Panc1 (cell line): ENCODE data around the gene FBXO4. TPM values are rescaled to one million over a fixed set of nuclear protein-coding genes. Genes with fewer than 3 reads are reported as not detected.

Source experiments
- ATAC-seq: fragments of 200-7000 bp; cut with Tn5 transposase; 2 replicates; pipeline ENCODE4 v1.9.1; 2020; ENCODE audit warnings: mild to moderate bottlenecking, moderate library complexity
- BruUV-seq: library from RNA; stranded (reverse); fragments of 400-500 nt; replicated peaks from 2 replicates; lab custom pipeline; 2021; lab: Mats Ljungman, UMichigan
- CTCF ChIA-PET: fragments of 300-600 bp; sonication (Branson Sonifier 250); formaldehyde crosslinking; loops from one replicate; lab custom pipeline; 2022; ENCODE audit warnings: antibody characterized with exemption; lab: Charles Lee
- POLR2A ChIA-PET: fragments of 300-600 bp; sonication (Branson Sonifier 250); formaldehyde crosslinking; loops from one replicate; lab custom pipeline; 2022; ENCODE audit warnings: antibody characterized with exemption; lab: Charles Lee
- DNase-seq: peaks from one replicate; pipeline ENCODE4 v3.0.0-alpha.2; 2010; ENCODE audit warnings: low read depth, low spot score
- H3K27ac ChIP-seq: 2 replicates; pipeline ENCODE4 v1.5.1; 2011; ENCODE audit warnings: mild to moderate bottlenecking, low read length, inconsistent platforms
- H3K27me3 ChIP-seq: fragments of 200-500 bp; sonication (Bioruptor generic); 2 replicates; pipeline ENCODE4 v1.6.0; 2014; ENCODE audit warnings: low read length, inconsistent platforms; ENCODE audit not compliant: control insufficient read depth, insufficient read depth
- H3K36me3 ChIP-seq: fragments of 200-500 bp; sonication (Bioruptor generic); 2 replicates; pipeline ENCODE4 v1.5.1; 2014; ENCODE audit warnings: inconsistent platforms, mild to moderate bottlenecking, low read length, moderate library complexity; ENCODE audit not compliant: control insufficient read depth, insufficient read depth
- H3K4me1 ChIP-seq: 2 replicates; pipeline ENCODE4 v1.5.1; 2011; ENCODE audit warnings: inconsistent platforms, mild to moderate bottlenecking, low read length, moderate library complexity; ENCODE audit not compliant: control insufficient read depth, insufficient read depth
- H3K4me3 ChIP-seq, 2 experiments: 2 replicates each; pipeline ENCODE4 v1.5.1; 2011 to 2012; ENCODE audit warnings: low read depth in 2 of 2, low read length in 2 of 2, mild to moderate bottlenecking in 2 of 2, inconsistent platforms in 1 of 2, moderate library complexity in 1 of 2
- H3K9me3 ChIP-seq: fragments of 200-500 bp; sonication (Bioruptor generic); 2 replicates; pipeline ENCODE4 v1.5.1; 2014; ENCODE audit warnings: low read depth, mild to moderate bottlenecking, inconsistent platforms, low read length, moderate library complexity; ENCODE audit not compliant: control insufficient read depth, insufficient read depth
- POLR2AphosphoS5 ChIP-seq: IDR thresholded peaks from 2 replicates; pipeline ENCODE4 v1.6.1; 2012; ENCODE audit warnings: mild to moderate bottlenecking, low read depth, low read length, moderate library complexity
- SIN3A ChIP-seq: IDR thresholded peaks from 2 replicates; pipeline ENCODE4 v1.6.1; 2012; ENCODE audit warnings: low read depth, mild to moderate bottlenecking, low read length, moderate library complexity, borderline replicate concordance; ENCODE audit not compliant: insufficient read depth
- TCF7L2 ChIP-seq: IDR thresholded peaks from 2 replicates; pipeline ENCODE4 v1.6.1; 2011; ENCODE audit warnings: mild to moderate bottlenecking, low read depth, low read length, inconsistent platforms
- in situ Hi-C: cut with HindIII; loops from 2 replicates; pipeline ENCODE4 v1.10.0; 2016; ENCODE audit warnings: low sequenced_read_pairs, low pct_unique_long_range_greater_than_20kb
- intact Hi-C: fragments of 100-400 bp; cut with micrococcal nuclease; formaldehyde crosslinking; loops from one replicate; pipeline ENCODE4 v1.10.0; 2022; ENCODE audit not compliant: unreplicated experiment
- total RNA-seq: library from RNA; stranded (reverse); gene quantifications from one replicate; pipeline ENCODE4 v1.2.1, GENCODE V29; 2021; ENCODE audit not compliant: unreplicated experiment
- TF ChIP-seq, protein P1 (sequence below), 2 experiments: IDR thresholded peaks; 2 replicates each; pipeline ENCODE4 v1.6.1; 2011 to 2012; ENCODE audit warnings: low read depth in 2 of 2, control low read depth in 1 of 2, low read length in 1 of 2, mild to moderate bottlenecking in 1 of 2, moderate library complexity in 1 of 2; ENCODE audit not compliant: insufficient read depth in 1 of 2
- TF ChIP-seq, protein P2 (sequence below): fragments of 450-650 bp; IDR thresholded peaks from 2 replicates; pipeline ENCODE4 v1.5.1; 2017; ENCODE audit warnings: mild to moderate bottlenecking

FBXO4 gene
- total RNA-seq, 1 experiment from 2014 or later = 5.7 TPM

DNA sequence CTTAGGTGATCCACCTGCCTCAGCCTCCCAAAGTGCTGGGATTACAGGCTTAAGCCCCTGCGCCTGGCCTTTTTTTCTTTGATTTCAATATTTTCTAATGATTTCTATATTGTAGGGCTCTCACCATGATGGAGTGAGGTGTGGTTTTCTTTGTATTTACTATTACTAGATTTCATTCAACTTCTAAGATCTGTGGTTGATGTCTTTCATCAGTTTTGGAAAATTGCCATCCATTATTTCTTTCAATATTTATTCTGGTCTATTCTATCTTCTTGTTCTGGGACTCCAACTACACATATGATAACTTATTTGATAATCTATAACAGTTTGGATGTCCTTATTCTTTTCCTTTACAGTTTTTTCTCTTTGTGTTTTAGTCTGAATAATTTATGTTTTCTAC lies 31.9 kb downstream of the FBXO4 start:
- no peaks in the 10 kb centered on the region for H3K36me3 ChIP-seq
- DNase-seq (no peak), ATAC-seq (no peak)
- H3K4me1 ChIP-seq = no peaks in the 10 kb centered on the region
- H3K9me3 ChIP-seq = peaks cover 4% of the 10 kb centered on the region; the same call in 1 of the 2 replicates
- intact Hi-C loops = no loop called here
- BruUV-seq = no TSS peak
- ChIA-PET POLR2A (no interaction called here), CTCF (no interaction called here)
- H3K4me3 ChIP-seq = no peak overlapping the region
- TF ChIP-seq POLR2AphosphoS5 = no peak
- TF ChIP-seq, protein P1, sequence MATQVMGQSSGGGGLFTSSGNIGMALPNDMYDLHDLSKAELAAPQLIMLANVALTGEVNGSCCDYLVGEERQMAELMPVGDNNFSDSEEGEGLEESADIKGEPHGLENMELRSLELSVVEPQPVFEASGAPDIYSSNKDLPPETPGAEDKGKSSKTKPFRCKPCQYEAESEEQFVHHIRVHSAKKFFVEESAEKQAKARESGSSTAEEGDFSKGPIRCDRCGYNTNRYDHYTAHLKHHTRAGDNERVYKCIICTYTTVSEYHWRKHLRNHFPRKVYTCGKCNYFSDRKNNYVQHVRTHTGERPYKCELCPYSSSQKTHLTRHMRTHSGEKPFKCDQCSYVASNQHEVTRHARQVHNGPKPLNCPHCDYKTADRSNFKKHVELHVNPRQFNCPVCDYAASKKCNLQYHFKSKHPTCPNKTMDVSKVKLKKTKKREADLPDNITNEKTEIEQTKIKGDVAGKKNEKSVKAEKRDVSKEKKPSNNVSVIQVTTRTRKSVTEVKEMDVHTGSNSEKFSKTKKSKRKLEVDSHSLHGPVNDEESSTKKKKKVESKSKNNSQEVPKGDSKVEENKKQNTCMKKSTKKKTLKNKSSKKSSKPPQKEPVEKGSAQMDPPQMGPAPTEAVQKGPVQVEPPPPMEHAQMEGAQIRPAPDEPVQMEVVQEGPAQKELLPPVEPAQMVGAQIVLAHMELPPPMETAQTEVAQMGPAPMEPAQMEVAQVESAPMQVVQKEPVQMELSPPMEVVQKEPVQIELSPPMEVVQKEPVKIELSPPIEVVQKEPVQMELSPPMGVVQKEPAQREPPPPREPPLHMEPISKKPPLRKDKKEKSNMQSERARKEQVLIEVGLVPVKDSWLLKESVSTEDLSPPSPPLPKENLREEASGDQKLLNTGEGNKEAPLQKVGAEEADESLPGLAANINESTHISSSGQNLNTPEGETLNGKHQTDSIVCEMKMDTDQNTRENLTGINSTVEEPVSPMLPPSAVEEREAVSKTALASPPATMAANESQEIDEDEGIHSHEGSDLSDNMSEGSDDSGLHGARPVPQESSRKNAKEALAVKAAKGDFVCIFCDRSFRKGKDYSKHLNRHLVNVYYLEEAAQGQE (IDR thresholded peaks at IDR 0.05; ENCODE audit: insufficient read depth in 1 of 2, low read depth in 2 of 2, low read length in 1 of 2) = no peak
- in situ Hi-C loops = no loop called here
- H3K27me3 ChIP-seq = no peaks in the 10 kb centered on the region
- H3K27ac ChIP-seq = no peak overlapping the region

DNA sequence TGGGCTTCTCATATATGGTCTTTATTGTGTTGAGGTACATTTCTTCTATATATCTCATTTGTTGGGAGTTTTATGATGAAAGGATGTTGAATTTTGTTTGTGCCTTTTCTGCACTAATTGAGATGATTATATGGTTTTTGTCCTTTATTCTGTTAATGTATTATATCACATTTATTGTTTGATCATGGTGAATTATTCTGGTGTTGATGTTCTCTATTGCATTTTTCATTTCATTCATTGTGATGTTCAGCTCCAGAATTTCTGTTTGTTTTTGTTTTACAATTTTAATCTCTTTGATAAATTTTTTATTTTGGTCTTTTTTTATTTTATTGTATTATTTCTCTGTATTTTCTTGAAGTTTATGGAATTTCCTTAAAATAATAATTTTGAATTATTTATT lies 35.4 kb downstream of the FBXO4 start:
- no peak overlapping the region for H3K27ac ChIP-seq
- TF ChIP-seq, protein P1 (IDR thresholded peaks at IDR 0.05; ENCODE audit: insufficient read depth in 1 of 2, low read depth in 2 of 2, low read length in 1 of 2) = no peak
- TF ChIP-seq, protein P2, sequence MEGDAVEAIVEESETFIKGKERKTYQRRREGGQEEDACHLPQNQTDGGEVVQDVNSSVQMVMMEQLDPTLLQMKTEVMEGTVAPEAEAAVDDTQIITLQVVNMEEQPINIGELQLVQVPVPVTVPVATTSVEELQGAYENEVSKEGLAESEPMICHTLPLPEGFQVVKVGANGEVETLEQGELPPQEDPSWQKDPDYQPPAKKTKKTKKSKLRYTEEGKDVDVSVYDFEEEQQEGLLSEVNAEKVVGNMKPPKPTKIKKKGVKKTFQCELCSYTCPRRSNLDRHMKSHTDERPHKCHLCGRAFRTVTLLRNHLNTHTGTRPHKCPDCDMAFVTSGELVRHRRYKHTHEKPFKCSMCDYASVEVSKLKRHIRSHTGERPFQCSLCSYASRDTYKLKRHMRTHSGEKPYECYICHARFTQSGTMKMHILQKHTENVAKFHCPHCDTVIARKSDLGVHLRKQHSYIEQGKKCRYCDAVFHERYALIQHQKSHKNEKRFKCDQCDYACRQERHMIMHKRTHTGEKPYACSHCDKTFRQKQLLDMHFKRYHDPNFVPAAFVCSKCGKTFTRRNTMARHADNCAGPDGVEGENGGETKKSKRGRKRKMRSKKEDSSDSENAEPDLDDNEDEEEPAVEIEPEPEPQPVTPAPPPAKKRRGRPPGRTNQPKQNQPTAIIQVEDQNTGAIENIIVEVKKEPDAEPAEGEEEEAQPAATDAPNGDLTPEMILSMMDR = no peak
- no peak for TF ChIP-seq POLR2AphosphoS5
- no peak for TF ChIP-seq TCF7L2
- no peak for TF ChIP-seq SIN3A
- H3K9me3 ChIP-seq = peaks cover 4% of the 10 kb centered on the region; the same call in 1 of the 2 replicates
- no peaks in the 10 kb centered on the region for H3K27me3 ChIP-seq
- H3K36me3 ChIP-seq = no peaks in the 10 kb centered on the region
- intact Hi-C loops (no loop called here), in situ Hi-C loops (no loop called here)
- ATAC-seq = no peak
- BruUV-seq = no TSS peak
- no peak overlapping the region for H3K4me3 ChIP-seq
- ChIA-PET POLR2A (no interaction called here), CTCF (no interaction called here)
- no peaks in the 10 kb centered on the region for H3K4me1 ChIP-seq
- no peak for DNase-seq
